Suprapubic skin (tissue), 4 donors: ENCODE results near the gene FAM204A.

Experiments used
- EP300 ChIP-seq: sonication (generic); formaldehyde crosslinking; IDR thresholded peaks from one replicate; pipeline ENCODE4 v1.6.1; 2017; ENCODE audit warnings: antibody characterized with exemption
- POLR2A ChIP-seq, 2 donors: fragments of 450-650 bp; IDR thresholded peaks; one replicate each; pipeline ENCODE4 v1.6.1; 2017; ENCODE audit warnings: antibody characterized with exemption in 2 of 2, mild to moderate bottlenecking in 2 of 2, moderate library complexity in 2 of 2
- POLR2AphosphoS5 ChIP-seq, 3 donors: sonication (generic); formaldehyde crosslinking; IDR thresholded peaks; one replicate each; pipeline ENCODE4 v1.6.1; 2017; ENCODE audit warnings: antibody characterized with exemption in 3 of 3
- TF ChIP-seq, protein P1 (sequence below), 2 donors: fragments of 200-600 bp in 1 of 2; fragments of 450-650 bp in 1 of 2; sonication (generic) in 1 of 2; IDR thresholded peaks; one replicate each; pipeline ENCODE4 v1.5.1; 2016 to 2019; ENCODE audit warnings: antibody characterized with exemption in 2 of 2, mild to moderate bottlenecking in 1 of 2, moderate library complexity in 1 of 2

DNA sequence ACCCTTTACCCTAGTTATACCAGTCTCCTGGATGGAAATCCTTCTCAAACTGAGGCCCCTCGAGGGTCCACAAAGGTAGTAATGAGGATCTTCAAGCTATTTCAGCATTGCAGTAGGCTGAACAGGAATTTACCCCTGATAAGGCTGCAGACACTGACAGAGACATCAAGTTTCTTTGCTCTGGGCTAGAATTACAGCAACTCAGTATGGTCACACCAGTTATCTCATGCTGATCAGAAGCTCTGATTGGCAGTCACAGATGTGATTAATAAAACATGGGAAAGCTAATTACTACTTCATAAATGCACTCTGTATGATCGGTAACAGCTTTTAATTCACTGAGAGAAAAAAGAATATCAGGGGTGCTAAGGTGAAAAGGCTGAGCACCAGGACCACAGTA, 30.6 kb downstream of the FAM204A start:
- TF ChIP-seq, protein P1, sequence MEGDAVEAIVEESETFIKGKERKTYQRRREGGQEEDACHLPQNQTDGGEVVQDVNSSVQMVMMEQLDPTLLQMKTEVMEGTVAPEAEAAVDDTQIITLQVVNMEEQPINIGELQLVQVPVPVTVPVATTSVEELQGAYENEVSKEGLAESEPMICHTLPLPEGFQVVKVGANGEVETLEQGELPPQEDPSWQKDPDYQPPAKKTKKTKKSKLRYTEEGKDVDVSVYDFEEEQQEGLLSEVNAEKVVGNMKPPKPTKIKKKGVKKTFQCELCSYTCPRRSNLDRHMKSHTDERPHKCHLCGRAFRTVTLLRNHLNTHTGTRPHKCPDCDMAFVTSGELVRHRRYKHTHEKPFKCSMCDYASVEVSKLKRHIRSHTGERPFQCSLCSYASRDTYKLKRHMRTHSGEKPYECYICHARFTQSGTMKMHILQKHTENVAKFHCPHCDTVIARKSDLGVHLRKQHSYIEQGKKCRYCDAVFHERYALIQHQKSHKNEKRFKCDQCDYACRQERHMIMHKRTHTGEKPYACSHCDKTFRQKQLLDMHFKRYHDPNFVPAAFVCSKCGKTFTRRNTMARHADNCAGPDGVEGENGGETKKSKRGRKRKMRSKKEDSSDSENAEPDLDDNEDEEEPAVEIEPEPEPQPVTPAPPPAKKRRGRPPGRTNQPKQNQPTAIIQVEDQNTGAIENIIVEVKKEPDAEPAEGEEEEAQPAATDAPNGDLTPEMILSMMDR (IDR thresholded peaks at IDR 0.05): no peak
- TF ChIP-seq POLR2A (IDR thresholded peaks at IDR 0.05) (no peak), POLR2AphosphoS5 (IDR thresholded peaks at IDR 0.05) (no peak), EP300 (no peak)
